Glutamatergic neuron (in vitro differentiated cells): Measurements from ENCODE around the gene BLID. TPM values are rescaled to one million over a fixed set of nuclear protein-coding genes. Genes with fewer than 3 reads are reported as not detected.

Experiments used
- DNase-seq: peaks from one replicate; pipeline ENCODE4 v3.0.0; 2022
- H3K27ac Mint-ChIP-seq: one replicate; pipeline ENCODE4 v1.8.0; 2020; ENCODE audit warnings: mild to moderate bottlenecking, mixed read lengths, inconsistent platforms; ENCODE audit not compliant: unreplicated experiment
- H3K27me3 Mint-ChIP-seq: one replicate; pipeline ENCODE4 v1.8.0; 2020; ENCODE audit warnings: mild to moderate bottlenecking, moderate library complexity, mixed read lengths, inconsistent platforms; ENCODE audit not compliant: unreplicated experiment
- H3K36me3 Mint-ChIP-seq: one replicate; pipeline ENCODE4 v1.8.0; 2020; ENCODE audit warnings: mild to moderate bottlenecking, mixed read lengths, inconsistent platforms; ENCODE audit not compliant: unreplicated experiment
- H3K4me1 Mint-ChIP-seq: one replicate; pipeline ENCODE4 v1.8.0; 2020; ENCODE audit warnings: mild to moderate bottlenecking, low read depth, mixed read lengths, inconsistent platforms; ENCODE audit not compliant: unreplicated experiment
- H3K4me3 Mint-ChIP-seq: one replicate; pipeline ENCODE4 v1.8.0; 2020; ENCODE audit warnings: mild to moderate bottlenecking, mixed read lengths, inconsistent platforms; ENCODE audit not compliant: unreplicated experiment
- H3K9me3 Mint-ChIP-seq: one replicate; pipeline ENCODE4 v1.8.0; 2020; ENCODE audit warnings: mild to moderate bottlenecking, moderate library complexity, mixed read lengths, inconsistent platforms; ENCODE audit not compliant: unreplicated experiment
- total RNA-seq: library from RNA; stranded (reverse); fragmentation: NEBNext Ultra II Directional; extraction: Animal tissue kit (Norgen Biotek cat#: 25700); gene quantifications from one replicate; pipeline ENCODE4 v1.2.1, GENCODE V29; 2021; ENCODE audit not compliant: unreplicated experiment
- TF ChIP-seq, protein P1 (sequence below): fragments of 200-600 bp; sonication (generic); IDR thresholded peaks from one replicate; pipeline ENCODE4 v1.5.0; 2021; ENCODE audit not compliant: partially characterized antibody, unreplicated experiment

Gene BLID
- total RNA-seq, 1 donor from 2014 or later, result not detected

GRCh38 chr11:122150216-122151124 lies 34.5 kb upstream of the BLID start:
- H3K4me3 Mint-ChIP-seq, result no peak overlapping the region
- TF ChIP-seq, protein P1, sequence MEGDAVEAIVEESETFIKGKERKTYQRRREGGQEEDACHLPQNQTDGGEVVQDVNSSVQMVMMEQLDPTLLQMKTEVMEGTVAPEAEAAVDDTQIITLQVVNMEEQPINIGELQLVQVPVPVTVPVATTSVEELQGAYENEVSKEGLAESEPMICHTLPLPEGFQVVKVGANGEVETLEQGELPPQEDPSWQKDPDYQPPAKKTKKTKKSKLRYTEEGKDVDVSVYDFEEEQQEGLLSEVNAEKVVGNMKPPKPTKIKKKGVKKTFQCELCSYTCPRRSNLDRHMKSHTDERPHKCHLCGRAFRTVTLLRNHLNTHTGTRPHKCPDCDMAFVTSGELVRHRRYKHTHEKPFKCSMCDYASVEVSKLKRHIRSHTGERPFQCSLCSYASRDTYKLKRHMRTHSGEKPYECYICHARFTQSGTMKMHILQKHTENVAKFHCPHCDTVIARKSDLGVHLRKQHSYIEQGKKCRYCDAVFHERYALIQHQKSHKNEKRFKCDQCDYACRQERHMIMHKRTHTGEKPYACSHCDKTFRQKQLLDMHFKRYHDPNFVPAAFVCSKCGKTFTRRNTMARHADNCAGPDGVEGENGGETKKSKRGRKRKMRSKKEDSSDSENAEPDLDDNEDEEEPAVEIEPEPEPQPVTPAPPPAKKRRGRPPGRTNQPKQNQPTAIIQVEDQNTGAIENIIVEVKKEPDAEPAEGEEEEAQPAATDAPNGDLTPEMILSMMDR, result no peak

DNA sequence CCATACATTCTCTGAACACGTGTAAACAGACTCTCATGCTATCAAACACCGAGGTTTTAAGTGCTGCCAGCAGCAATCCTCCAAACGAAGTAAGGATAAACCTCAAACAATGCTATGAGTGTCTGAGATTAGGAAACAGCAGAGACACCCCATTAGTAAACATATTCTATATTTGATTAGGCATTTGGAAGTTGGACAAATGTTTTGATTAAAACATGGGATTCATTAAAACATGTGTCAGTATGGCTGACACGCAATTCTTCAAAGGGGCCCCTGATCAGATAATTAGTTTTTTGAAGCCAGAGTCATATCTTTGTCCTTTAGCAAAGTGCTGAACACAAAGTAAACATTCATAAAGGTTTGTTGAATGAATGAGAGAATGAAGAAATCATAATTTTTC lies 33.2 kb upstream of the BLID start:
- Mint-ChIP-seq H3K4me1 (no peaks in the 10 kb centered on the region), H3K27ac (no peak overlapping the region), H3K27me3 (no peaks in the 10 kb centered on the region), H3K4me3 (no peak overlapping the region), H3K9me3 (no peaks in the 10 kb centered on the region), H3K36me3 (no peaks in the 10 kb centered on the region)
- TF ChIP-seq, protein P1, result no peak
- no peak for DNase-seq

More at GRCh38 chr11:122150216-122151124, 34.5 kb upstream of the BLID start:
- DNase-seq, result no peak
- Mint-ChIP-seq H3K4me1 (no peaks in the 10 kb centered on the region), H3K9me3 (no peaks in the 10 kb centered on the region), H3K27ac (no peak overlapping the region), H3K36me3 (no peaks in the 10 kb centered on the region), H3K27me3 (no peaks in the 10 kb centered on the region)

- TF ChIP-seq, protein P1, result no peak
- DNase-seq, result no peak
- no peak overlapping the region for H3K4me3 Mint-ChIP-seq
- no peaks in the 10 kb centered on the region for H3K9me3 Mint-ChIP-seq
- H3K27ac Mint-ChIP-seq, result no peak overlapping the region
- H3K36me3 Mint-ChIP-seq, result no peaks in the 10 kb centered on the region
- no peaks in the 10 kb centered on the region for H3K4me1 Mint-ChIP-seq
- no peaks in the 10 kb centered on the region for H3K27me3 Mint-ChIP-seq
Observed at GRCh38 chr11:122146475-122146874, 30.5 kb upstream of the BLID start.

DNA sequence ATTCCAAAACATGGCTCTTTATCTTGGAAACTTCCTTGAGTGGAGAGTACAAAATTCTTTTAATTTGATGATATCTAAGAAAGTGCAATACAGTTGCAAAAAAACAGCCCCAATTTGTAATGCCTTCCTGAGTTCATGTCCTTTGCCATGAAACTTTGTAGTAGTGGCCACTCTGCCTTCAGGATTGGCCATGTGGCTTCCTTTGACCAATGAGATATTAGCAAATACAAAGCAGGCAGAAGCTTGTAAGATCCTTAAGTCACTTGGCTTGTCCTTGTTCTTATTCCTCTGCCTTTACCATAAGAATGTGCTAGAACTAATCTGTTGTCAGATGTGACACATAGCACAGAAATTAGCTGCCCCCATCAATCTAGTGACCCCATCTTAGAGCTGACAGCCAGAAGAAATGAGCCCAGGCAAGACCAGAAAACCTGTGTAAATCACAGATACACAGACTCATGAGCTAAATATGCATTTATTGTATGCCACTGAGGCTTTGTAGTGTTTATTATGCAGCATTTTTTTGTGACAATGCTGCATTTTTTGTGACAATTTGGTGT lies 29.8 kb upstream of the BLID start:
- H3K27me3 Mint-ChIP-seq, result peaks cover under 1% of the 10 kb centered on the region
- DNase-seq, result no peak
- no peak overlapping the region for H3K4me3 Mint-ChIP-seq
- TF ChIP-seq, protein P1, result no peak
- no peaks in the 10 kb centered on the region for H3K4me1 Mint-ChIP-seq
- no peaks in the 10 kb centered on the region for H3K9me3 Mint-ChIP-seq
- no peaks in the 10 kb centered on the region for H3K36me3 Mint-ChIP-seq
- H3K27ac Mint-ChIP-seq, result no peak overlapping the region

DNA sequence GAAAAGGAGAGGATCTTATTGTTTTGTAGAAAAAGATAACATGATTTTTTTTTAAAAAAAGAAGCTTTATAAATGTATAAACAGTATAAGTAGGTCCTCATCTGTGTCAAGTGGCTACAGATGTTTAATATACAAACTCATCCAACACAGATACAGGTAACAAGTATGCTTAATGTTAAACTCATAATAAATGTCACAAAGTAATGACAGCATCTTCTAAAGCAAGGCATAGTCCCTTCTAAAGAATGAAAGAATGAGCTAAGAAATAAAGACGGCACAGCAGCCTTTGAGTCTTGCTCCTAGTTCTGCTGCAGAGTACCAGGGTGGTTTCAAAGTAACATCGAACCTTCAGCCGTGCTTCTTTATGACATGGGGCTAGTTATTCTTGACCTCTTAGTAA lies 28.7 kb upstream of the BLID start:
- no peaks in the 10 kb centered on the region for H3K9me3 Mint-ChIP-seq
- H3K4me3 Mint-ChIP-seq, result no peak overlapping the region
- H3K4me1 Mint-ChIP-seq, result no peaks in the 10 kb centered on the region
- peaks cover 2% of the 10 kb centered on the region for H3K27me3 Mint-ChIP-seq
- TF ChIP-seq, protein P1, result no peak
- H3K27ac Mint-ChIP-seq, result no peak overlapping the region
- H3K36me3 Mint-ChIP-seq, result no peaks in the 10 kb centered on the region
- DNase-seq, result no peak
